Sciatic nerve (tissue), 2 donors: ENCODE measurements around the gene SCO1. TPM values are rescaled to one million over a fixed set of nuclear protein-coding genes. Genes with fewer than 3 reads are reported as not detected.
A peak's percentile ranks its signal among the peaks of the same experiment; 100 is the strongest.

Experiments
- ATAC-seq: fragments of 200-7000 bp; cut with Tn5 transposase; one replicate; pipeline ENCODE4 v1.9.1; 2020; ENCODE audit warnings: mild to moderate bottlenecking, moderate library complexity
- DNase-seq: peaks from one replicate; pipeline ENCODE4 v3.0.0-alpha.2; 2020; ENCODE audit warnings: low spot score
- intact Hi-C: fragments of 100-400 bp; cut with DNase I; formaldehyde crosslinking; loops from one replicate; pipeline ENCODE4 v1.14.2; 2022
- total RNA-seq: library from RNA; stranded (reverse); fragmentation: NEBNext Ultra II Directional; extraction: Animal tissue kit (Norgen Biotek cat#: 25700); gene quantifications from one replicate; pipeline ENCODE4 v1.2.1, GENCODE V29; 2021
- donor health status: DM: no; HTN: no; CAD: no.
- donor health status: DM: no; HTN: no; CAD: no.

Gene SCO1
- total RNA-seq, 1 donor from 2014 or later, result 17.7 TPM

GRCh38 chr17:10664571-10664970 lies 32.8 kb downstream of the SCO1 start:
- DNase-seq (no peak), ATAC-seq (no peak)
- intact Hi-C loops, result no loop called here

- no peak for DNase-seq
Observed at GRCh38 chr17:10663231-10663630, 34.1 kb downstream of the SCO1 start.

GRCh38 chr17:10661437-10661836 lies 35.9 kb downstream of the SCO1 start:
- ATAC-seq, result no peak
- no peak for DNase-seq
- intact Hi-C loops, result no loop called here

More at GRCh38 chr17:10663231-10663630, 34.1 kb downstream of the SCO1 start:
- intact Hi-C loops, result no loop called here
- no peak for ATAC-seq

- DNase-seq, result no peak
Observed at GRCh38 chr17:10657879-10658278, 39.5 kb downstream of the SCO1 start.

GRCh38 chr17:10657148-10657547 lies 40.2 kb downstream of the SCO1 start, which contains the start of gene MYH3:
Gene MYH3 (minus strand): TSS chr17:10657309. CDS start chr17:10655064, 2,245 bp downstream.
- DNase-seq, result no peak
- no peak for ATAC-seq
- intact Hi-C loops, result no loop called here

More at GRCh38 chr17:10657879-10658278, 39.5 kb downstream of the SCO1 start:
- intact Hi-C loops, result no loop called here
- no peak for ATAC-seq

DNA sequence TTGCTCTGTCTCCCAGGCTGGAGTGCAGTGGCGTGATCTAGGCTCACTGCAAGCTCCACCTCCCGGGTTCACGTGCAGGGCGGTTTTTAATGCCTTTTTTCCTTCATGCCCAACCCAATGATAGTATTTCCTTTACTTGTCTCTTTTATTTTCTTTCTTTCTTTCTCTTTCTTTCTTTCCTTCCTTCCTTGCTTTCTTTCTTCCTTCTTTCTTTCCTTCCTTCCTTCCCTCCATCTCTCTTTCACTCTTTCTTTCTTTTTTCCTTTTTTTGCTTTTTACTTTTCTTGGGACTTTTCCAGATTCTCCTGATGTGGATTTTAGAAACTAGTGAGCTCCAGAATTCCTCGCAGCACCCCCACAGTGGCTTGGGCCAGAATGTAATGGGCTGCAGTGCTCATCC lies 43.3 kb downstream of the SCO1 start:
- no peak for ATAC-seq
- no peak for DNase-seq
- intact Hi-C loops, result no loop called here

DNA sequence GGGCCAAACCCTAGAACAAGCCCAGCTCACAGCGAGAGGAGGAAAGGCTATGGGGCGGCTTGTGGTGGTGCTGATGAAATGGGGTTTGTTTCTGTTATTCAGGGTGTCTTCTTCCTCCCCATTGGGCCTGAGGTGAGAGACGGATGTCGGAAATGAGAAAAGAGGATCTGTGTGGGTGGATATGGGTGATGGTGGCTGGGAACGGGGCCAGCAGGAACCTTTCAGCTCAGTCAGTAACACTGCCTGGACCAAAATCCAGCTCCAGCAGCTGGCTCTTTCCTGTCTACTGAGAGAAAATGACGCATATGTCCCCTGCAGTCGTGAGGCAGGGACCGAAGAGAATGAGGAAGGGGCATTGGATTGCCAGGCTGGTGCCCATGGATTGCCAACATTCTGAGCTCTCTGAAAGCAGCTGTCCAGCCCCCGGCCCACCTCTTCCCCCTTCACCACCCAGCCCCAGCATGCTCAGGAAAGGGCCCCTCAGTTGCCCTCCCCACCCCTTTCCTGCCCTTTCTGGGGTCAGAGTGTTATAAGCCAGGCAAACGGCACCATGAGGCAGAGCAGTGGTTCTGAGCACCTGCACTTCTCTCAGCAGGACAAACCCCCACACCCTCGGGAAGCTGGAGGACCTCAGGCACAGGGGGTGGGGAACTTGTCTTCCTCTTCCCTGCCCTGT lies 44.2 kb downstream of the SCO1 start:
- no peak for DNase-seq
- peak; percentile 38 for ATAC-seq
- intact Hi-C loops, result no loop called here

DNA sequence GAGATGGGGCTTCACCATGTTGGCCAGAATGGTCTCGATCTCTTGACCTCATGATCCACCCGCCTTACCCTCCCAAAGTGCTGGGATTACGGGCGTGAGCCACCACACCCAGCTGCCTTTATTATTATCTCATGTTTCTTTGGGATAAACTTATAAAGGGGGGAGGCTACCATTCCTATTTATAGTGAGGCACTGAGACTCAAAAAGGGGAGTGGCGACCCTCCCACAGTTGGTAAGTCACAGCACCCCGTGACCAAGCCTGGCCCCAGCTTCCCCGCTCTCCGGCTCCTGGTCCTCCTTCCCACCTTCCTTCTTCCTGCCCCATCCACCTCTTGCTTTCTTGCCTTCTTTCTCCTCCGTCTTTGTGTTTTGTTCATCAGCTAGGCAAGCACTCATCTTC lies 45.4 kb downstream of the SCO1 start:
- intact Hi-C loops, result no loop called here
- no peak for ATAC-seq
- DNase-seq, result no peak

GRCh38 chr17:10649602-10650001 lies 47.7 kb downstream of the SCO1 start:
- no peak for DNase-seq
- intact Hi-C loops, result loop anchor here (10.0 kb wide), 1 partner anchor 195 kb away; no protein-coding TSS in a partner anchor
- no peak for ATAC-seq

GRCh38 chr17:10648956-10649355 lies 48.4 kb downstream of the SCO1 start:
- intact Hi-C loops, result loop anchor here (10.0 kb wide), 1 partner anchor 196 kb away; no protein-coding TSS in a partner anchor
- DNase-seq (no peak), ATAC-seq (no peak)

DNA sequence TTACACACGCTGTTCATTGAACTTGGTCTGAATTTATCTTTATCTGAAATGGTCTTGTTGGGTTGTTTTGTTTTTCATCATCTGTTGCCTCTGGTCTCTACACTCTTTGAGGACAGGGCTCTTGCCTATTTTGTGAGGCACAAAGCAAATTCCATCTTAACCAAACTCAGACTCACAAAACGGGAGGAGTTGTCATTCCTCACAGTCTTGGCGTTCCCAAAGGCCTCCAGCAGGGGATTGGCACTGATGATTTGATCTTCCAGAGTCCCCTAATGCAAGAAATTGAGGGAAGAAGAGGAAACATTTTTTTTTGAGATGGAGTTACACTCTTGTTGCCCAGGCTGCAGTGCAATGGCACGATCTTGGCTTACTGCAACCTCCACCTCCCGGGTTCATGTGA lies 49.0 kb downstream of the SCO1 start:
- intact Hi-C loops, result loop anchor here (10.0 kb wide), 1 partner anchor 196 kb away; no protein-coding TSS in a partner anchor
- no peak for ATAC-seq
- no peak for DNase-seq

DNA sequence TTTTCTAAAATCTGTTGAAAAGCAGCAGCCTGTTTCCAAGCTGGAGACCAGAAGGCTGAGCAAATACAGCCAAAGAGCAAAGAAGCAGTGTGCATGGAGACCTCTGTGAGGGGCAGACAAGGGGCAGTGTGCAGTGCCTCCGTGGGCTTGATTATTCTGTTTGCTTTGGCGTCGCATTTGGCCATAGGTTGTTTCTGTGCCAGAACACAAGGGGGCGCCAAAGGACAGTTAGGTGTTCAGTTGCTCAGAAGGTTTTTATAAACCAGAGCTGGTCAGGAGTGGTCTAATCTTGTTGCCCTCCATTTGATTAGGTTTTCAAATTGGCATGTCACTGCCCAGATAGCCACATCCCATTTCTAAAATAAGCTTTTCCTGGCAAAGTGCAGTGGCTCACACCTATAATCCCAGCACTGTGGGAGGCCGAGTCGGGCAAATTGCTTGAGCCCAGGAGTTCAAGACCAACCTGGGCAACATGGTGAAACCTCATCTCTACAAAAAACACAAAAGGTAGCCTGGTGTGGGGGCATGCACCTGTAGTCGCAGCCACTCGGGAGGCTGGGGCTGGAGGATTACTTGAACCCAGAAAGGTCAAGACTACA lies 50.8 kb downstream of the SCO1 start:
- DNase-seq (peak; percentile 85), ATAC-seq (peak; percentile 81)
- intact Hi-C loops, result loop anchor here (10.0 kb wide), 1 partner anchor 198 kb away; no protein-coding TSS in a partner anchor

GRCh38 chr17:10640475-10640874 lies 56.9 kb downstream of the SCO1 start:
- DNase-seq (no peak), ATAC-seq (no peak)
- intact Hi-C loops, result loop anchor here (10.0 kb wide), 1 partner anchor 204 kb away; no protein-coding TSS in a partner anchor

GRCh38 chr17:10638151-10638550 lies 59.2 kb downstream of the SCO1 start:
- ATAC-seq, result no peak
- intact Hi-C loops, result no loop called here

GRCh38 chr17:10635290-10635689 lies 62.0 kb downstream of the SCO1 start:
- DNase-seq, result no peak
- intact Hi-C loops, result no loop called here

More at GRCh38 chr17:10638151-10638550, 59.2 kb downstream of the SCO1 start:
- DNase-seq, result no peak

GRCh38 chr17:10633738-10634379 lies 63.5 kb downstream of the SCO1 start:
- no peak for ATAC-seq
- intact Hi-C loops, result no loop called here
- DNase-seq, result no peak

More at GRCh38 chr17:10635290-10635689, 62.0 kb downstream of the SCO1 start:
- ATAC-seq, result no peak

GRCh38 chr17:10631701-10632100 lies 65.6 kb downstream of the SCO1 start:
- no peak for DNase-seq
- ATAC-seq, result no peak
- intact Hi-C loops, result no loop called here

- ATAC-seq (no peak), DNase-seq (no peak)
- intact Hi-C loops, result no loop called here
Observed at GRCh38 chr17:10631048-10631700, 66.2 kb downstream of the SCO1 start.

GRCh38 chr17:10629706-10630105 lies 67.6 kb downstream of the SCO1 start:
- no peak for DNase-seq
- intact Hi-C loops, result no loop called here
- no peak for ATAC-seq
